GM13977 (cell line): ENCODE data around the gene RNF175.

Source experiments
- DNase-seq: peaks from one replicate; pipeline ENCODE4 v3.0.0; 2012; ENCODE audit warnings: low spot score
- CTCF ChIP-seq: IDR thresholded peaks from 2 replicates; pipeline ENCODE4 v1.5.1; 2012; ENCODE audit warnings: mild to moderate bottlenecking, control low read depth; ENCODE audit not compliant: insufficient read depth; ENCODE audit errors: extremely low read depth, missing control alignments
- in situ Hi-C: fragments of 300-500 bp; cut with MboI; formaldehyde crosslinking; loops from one replicate; pipeline ENCODE4 v1.12.0; 2022; ENCODE audit warnings: low sequenced_read_pairs, low pct_unique_long_range_greater_than_20kb, mixed read lengths, inconsistent platforms; ENCODE audit not compliant: unreplicated experiment

The RNF175 gene

GRCh38 chr4:153798901-153799693, 39.3 kb upstream of the RNF175 start:
- no peak for DNase-seq
- in situ Hi-C loops = no loop called here
- TF ChIP-seq CTCF = no peak

GRCh38 chr4:153798420-153798819, 38.6 kb upstream of the RNF175 start:
- DNase-seq = no peak
- in situ Hi-C loops = no loop called here
- TF ChIP-seq CTCF = no peak

GRCh38 chr4:153794006-153794405, 34.2 kb upstream of the RNF175 start:
- DNase-seq = no peak
- TF ChIP-seq CTCF = no peak
- in situ Hi-C loops = no loop called here

- no peak for TF ChIP-seq CTCF
- in situ Hi-C loops = no loop called here
- no peak for DNase-seq
These were observed 32.9 kb upstream of the RNF175 start for GRCh38 chr4:153792618-153793247.

- in situ Hi-C loops = no loop called here
- peak; percentile 43 for DNase-seq
- TF ChIP-seq CTCF = peak; percentile 27
These were observed 32.2 kb upstream of the RNF175 start for GRCh38 chr4:153791746-153792617.

- peak; percentile 66 for DNase-seq
- in situ Hi-C loops = no loop called here
These were observed 31.2 kb upstream of the RNF175 start for GRCh38 chr4:153790962-153791551.

More at GRCh38 chr4:153790962-153791551, 31.2 kb upstream of the RNF175 start:
- peak; percentile 28 for TF ChIP-seq CTCF
